Activated naive CD4-positive, alpha-beta T cell treated with anti-CD3 and anti-CD28 coated beads, Interleukin-2, amount 50 U/mL, for 72 hours (primary cell): ENCODE data around the gene MYO16. TPM values are rescaled to one million over a fixed set of nuclear protein-coding genes. Genes with fewer than 3 reads are reported as not detected.

Experiments
- ATAC-seq, 2 donors: fragments of 150-1000 bp; cut with Tn5 transposase; 2 replicates each; pipeline ENCODE4 v1.10.0; 2021; ENCODE audit warnings: mild to moderate bottlenecking in 2 of 2, moderate library complexity in 2 of 2
- DNase-seq, 2 donors: peaks; one replicate each; pipeline ENCODE4 v3.0.0; 2021 to 2022; ENCODE audit warnings: low spot score in 2 of 2
- H3K27ac Mint-ChIP-seq, 2 donors: one replicate each; pipeline ENCODE4 v1.8.0; 2022; ENCODE audit warnings: mild to moderate bottlenecking in 2 of 2, mixed read lengths in 2 of 2
- H3K36me3 Mint-ChIP-seq, 2 donors: one replicate each; pipeline ENCODE4 v1.8.0; 2022; ENCODE audit warnings: mixed read lengths in 2 of 2
- H3K9me3 Mint-ChIP-seq, 2 donors: one replicate each; pipeline ENCODE4 v1.8.0; 2022; ENCODE audit warnings: mixed read lengths in 2 of 2
- total RNA-seq, 2 donors: library from RNA; stranded (reverse); gene quantifications; one replicate each; pipeline ENCODE4 v1.2.3, GENCODE V29; 2022

The MYO16 gene
- total RNA-seq, 2 donors from 2014 or later: not detected

GRCh38 chr13:109228211-109228610 is 598.8 kb downstream of the MYO16 start:
- DNase-seq (no peak), ATAC-seq (no peak)
- Mint-ChIP-seq H3K27ac (no peak overlapping the region), H3K9me3 (peaks cover 8 to 19% of the 10 kb centered on the region in 2 donors), H3K36me3 (peaks cover 0 to 15% of the 10 kb centered on the region in 2 donors)

DNA sequence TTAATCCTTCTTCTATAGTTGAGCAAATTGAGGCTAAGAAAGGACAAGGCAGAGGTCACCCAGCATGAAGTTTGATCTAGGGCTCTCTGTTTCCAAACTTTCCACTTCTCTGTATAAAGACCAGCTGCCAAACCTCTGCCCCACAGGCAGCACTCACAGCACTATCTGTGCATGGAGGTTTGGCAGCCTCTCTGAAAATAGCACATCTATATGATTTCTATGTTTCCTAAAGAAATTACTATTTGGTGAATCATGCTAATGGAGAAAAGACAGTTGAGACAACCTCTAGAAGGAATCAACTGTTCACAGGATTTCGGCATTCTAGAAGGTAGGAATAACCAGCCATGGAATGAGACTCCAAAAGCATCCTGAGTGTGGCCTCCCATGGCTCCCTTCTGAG is 602.5 kb downstream of the MYO16 start:
- no peak for ATAC-seq
- Mint-ChIP-seq H3K9me3 (peaks cover 0 to 7% of the 10 kb centered on the region in 2 donors), H3K27ac (no peak overlapping the region), H3K36me3 (peaks cover 0 to 8% of the 10 kb centered on the region in 2 donors)
- DNase-seq: no peak

GRCh38 chr13:109233293-109233692 is 603.9 kb downstream of the MYO16 start:
- H3K27ac Mint-ChIP-seq: no peak overlapping the region
- peaks cover 0 to 7% of the 10 kb centered on the region in 2 donors for H3K9me3 Mint-ChIP-seq
- ATAC-seq (no peak), DNase-seq (no peak)
- peaks cover 0 to 8% of the 10 kb centered on the region in 2 donors for H3K36me3 Mint-ChIP-seq

DNA sequence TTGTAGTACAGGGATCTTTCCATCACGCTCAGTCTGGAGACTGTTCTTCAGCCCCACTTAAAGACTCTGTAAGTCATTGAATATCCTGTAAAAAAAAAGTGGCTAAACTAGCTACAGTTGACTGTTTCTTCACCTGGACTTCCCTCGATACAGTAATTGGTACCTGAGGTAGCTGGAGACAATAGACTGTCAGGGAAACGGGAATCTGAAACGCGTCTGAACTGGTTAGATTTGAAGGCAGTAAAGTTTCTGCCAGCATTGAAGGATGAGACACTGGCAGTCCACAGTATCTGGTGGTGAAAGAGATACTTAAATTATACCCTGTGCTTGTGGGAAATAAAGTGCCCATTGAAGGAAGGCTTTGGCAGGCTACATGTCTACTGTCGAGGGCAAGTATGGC is 606.5 kb downstream of the MYO16 start:
- Mint-ChIP-seq H3K9me3 (no peaks in the 10 kb centered on the region), H3K27ac (no peak overlapping the region), H3K36me3 (no peaks in the 10 kb centered on the region)
- DNase-seq: no peak
- ATAC-seq: no peak

DNA sequence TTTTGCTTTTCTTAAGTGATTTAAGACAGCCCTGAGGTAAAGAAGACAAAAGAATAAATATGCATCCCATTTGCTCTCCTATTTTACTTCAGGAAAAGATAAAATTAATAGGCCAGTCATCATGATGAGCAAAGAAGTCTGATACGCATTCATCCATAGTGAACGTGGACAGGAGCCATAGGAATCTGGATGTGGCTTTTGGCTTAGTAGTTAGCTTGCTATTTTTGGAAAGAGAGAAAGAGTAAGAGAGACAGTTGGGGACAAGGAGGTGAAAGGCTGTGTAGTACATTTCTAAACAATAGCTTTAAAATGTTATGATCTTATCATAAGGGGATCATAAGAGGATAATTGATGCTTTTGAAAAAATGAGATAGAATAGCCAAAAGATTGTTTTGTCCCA is 611.7 kb downstream of the MYO16 start:
- Mint-ChIP-seq H3K36me3 (no peaks in the 10 kb centered on the region), H3K9me3 (peaks cover 3 to 5% of the 10 kb centered on the region in 2 donors), H3K27ac (no peak overlapping the region)
- no peak for DNase-seq
- ATAC-seq: no peak

DNA sequence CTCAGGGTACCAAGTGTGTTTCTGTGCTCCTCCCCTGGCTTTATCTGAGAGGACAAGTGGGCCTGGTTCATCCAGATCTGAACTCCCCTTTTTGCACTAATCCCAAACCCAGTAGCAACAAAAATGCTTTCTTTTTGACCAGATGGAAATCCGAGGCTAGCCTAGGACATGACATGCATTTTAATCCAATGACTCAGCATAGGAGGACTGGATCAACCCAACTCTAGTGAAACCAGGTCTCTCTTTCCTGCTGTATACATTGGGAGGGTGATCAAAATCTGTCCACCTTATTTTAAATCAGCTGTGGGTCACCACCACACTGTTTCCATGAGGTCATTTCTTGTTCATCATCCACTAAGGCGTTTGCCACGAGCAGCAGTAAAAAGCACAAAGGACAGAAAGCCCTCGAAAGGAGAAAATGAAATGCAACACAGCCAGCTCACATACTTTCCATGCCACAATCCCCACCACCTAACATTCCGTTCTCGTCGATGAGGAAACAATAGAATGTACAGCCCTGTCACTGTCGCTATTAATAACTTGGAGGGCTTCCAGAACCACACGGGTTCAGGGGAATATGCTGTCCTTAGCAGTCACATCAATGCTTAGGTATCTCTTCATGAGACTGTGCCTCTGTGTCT is 614.0 kb downstream of the MYO16 start:
- no peak for ATAC-seq
- DNase-seq: no peak
- Mint-ChIP-seq H3K36me3 (no peaks in the 10 kb centered on the region), H3K27ac (no peak overlapping the region), H3K9me3 (peaks cover 5 to 7% of the 10 kb centered on the region in 2 donors)

- DNase-seq (no peak), ATAC-seq (no peak)
- H3K36me3 Mint-ChIP-seq: no peaks in the 10 kb centered on the region
- no peak overlapping the region for H3K27ac Mint-ChIP-seq
- H3K9me3 Mint-ChIP-seq: peaks cover 5 to 7% of the 10 kb centered on the region in 2 donors
Measured at GRCh38 chr13:109244566-109244965, 615.2 kb downstream of the MYO16 start.

GRCh38 chr13:109246001-109246400 is 616.6 kb downstream of the MYO16 start:
- no peak for ATAC-seq
- H3K9me3 Mint-ChIP-seq: peaks cover 5 to 7% of the 10 kb centered on the region in 2 donors

DNA sequence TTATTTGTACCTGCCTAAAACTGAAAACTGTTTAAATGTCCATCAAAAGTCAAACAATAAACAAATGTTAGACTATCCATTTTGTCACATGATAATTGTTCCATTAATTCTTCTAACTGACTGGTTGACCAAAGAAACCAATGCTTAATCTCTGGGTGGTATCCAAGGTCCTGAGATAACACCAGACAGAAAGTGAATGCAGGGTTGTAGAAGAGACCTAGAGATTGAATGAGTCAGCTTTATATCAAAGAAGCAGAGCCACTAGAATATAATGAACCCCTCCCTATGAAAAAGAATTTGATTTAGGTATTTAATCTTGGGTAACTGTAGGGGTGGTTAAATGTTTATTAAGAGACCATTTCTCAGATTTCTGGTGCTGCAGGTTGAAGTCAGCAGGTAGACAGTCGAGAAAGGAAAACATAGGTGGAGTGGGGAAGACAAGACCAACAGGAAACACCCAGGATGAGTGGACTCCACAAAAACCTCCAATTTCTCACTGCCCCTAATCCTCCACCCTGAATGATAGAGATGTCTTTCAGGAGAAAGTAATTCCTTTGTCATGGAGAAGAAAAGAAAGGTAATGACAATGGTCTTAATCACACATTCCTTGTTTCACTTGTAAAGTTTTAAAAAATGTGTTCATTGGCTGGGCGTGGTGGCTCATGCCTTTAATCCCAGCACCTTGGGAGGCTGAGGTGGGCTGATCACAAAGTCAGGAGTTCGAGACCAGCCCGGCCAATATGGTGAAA is 620.5 kb downstream of the MYO16 start:
- ATAC-seq (no peak), DNase-seq (no peak)
- H3K27ac Mint-ChIP-seq: no peak overlapping the region
- peaks cover 0 to 4% of the 10 kb centered on the region in 2 donors for H3K36me3 Mint-ChIP-seq
- peaks cover 0 to 7% of the 10 kb centered on the region in 2 donors for H3K9me3 Mint-ChIP-seq

More at GRCh38 chr13:109246001-109246400, 616.6 kb downstream of the MYO16 start:
- no peaks in the 10 kb centered on the region for H3K36me3 Mint-ChIP-seq
- H3K27ac Mint-ChIP-seq: no peak overlapping the region
- no peak for DNase-seq

GRCh38 chr13:109251956-109252355 is 622.5 kb downstream of the MYO16 start:
- no peak for DNase-seq
- H3K27ac Mint-ChIP-seq: no peak overlapping the region
- H3K9me3 Mint-ChIP-seq: peaks cover 0 to 5% of the 10 kb centered on the region in 2 donors
- H3K36me3 Mint-ChIP-seq: peaks cover 0 to 4% of the 10 kb centered on the region in 2 donors
- ATAC-seq: no peak

DNA sequence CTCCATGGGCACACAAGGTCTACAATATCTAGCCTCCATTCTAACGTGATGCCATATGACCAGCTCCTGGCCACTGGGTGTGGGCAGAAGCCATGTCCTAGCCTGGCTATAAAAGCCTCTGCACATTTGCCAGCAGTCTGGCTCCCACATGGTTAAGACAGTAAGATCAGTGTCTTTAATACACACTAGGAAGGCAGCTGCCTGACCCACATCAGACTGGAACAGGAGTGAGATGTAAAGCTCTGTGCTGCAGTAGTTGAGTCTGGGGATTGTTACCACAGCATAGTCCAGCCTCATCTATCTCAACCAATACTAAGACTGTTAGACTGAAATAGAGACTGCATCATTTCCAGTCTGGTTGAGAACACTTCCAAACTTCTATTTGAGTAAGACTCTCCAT is 623.9 kb downstream of the MYO16 start:
- no peak for ATAC-seq
- H3K9me3 Mint-ChIP-seq: peaks cover 0 to 4% of the 10 kb centered on the region in 2 donors
- peaks cover 0 to 4% of the 10 kb centered on the region in 2 donors for H3K36me3 Mint-ChIP-seq
- no peak for DNase-seq
- no peak overlapping the region for H3K27ac Mint-ChIP-seq

GRCh38 chr13:109254274-109254673 is 624.9 kb downstream of the MYO16 start:
- DNase-seq (no peak), ATAC-seq (no peak)
- peaks cover 0 to 4% of the 10 kb centered on the region in 2 donors for H3K36me3 Mint-ChIP-seq
- H3K27ac Mint-ChIP-seq: no peak overlapping the region
- H3K9me3 Mint-ChIP-seq: peaks cover 0 to 4% of the 10 kb centered on the region in 2 donors

GRCh38 chr13:109255141-109255856 is 625.9 kb downstream of the MYO16 start:
- no peak overlapping the region for H3K27ac Mint-ChIP-seq
- ATAC-seq: no peak
- peaks cover 0 to 4% of the 10 kb centered on the region in 2 donors for H3K36me3 Mint-ChIP-seq

DNA sequence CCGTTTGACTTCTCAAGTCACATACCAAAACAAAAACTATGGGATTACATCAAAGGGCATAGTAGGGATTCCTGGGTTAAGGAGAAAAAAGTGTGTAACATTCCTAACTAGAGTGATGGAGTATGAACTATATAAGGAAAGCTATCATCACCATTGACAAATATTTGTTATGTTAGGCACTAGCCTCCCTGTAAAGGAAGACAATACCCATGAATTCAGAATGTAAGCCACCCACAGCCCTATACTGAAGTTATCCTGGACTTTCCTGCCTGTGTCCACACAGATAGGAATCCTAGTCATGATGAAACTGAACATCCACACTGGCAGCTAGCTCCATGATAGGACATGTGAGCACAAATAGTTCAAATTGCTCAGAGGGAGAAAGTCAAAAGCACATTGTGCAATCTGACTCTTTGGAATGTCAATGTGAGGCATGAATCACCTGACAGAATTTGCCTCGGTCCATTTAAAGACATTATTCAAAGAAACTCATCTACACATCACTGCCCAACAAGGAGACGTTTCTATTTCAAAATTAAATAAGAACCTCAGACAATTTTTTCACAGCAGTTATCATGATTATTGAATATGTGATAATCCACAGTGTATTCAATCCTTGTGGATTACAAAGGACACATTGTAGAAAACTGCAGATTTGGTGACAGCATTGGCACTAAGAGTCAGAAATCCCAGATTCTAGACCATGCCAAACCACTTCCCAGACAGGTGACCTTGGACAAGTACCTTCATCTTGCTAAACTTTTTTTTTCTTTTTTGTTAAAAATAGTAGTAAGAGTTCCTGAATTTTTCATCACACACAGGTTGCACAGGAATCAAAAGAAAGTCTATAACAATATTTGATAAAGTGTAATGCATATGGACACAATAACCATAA is 627.7 kb downstream of the MYO16 start:
- Mint-ChIP-seq H3K9me3 (peaks cover 0 to 4% of the 10 kb centered on the region in 2 donors), H3K36me3 (peaks cover 0 to 4% of the 10 kb centered on the region in 2 donors), H3K27ac (no peak overlapping the region)
- DNase-seq (no peak), ATAC-seq (no peak)

More at GRCh38 chr13:109255141-109255856, 625.9 kb downstream of the MYO16 start:
- DNase-seq: no peak
- peaks cover 0 to 4% of the 10 kb centered on the region in 2 donors for H3K9me3 Mint-ChIP-seq
